Upper lobe of right lung (tissue), 1 donor: ENCODE measurements around the gene LAMC3. TPM values are rescaled to one million over a fixed set of nuclear protein-coding genes. Genes with fewer than 3 reads are reported as not detected.

Experiments
- ATAC-seq: fragments of 200-7000 bp; cut with Tn5 transposase; one replicate; pipeline ENCODE4 v1.9.1; 2020; ENCODE audit warnings: mild to moderate bottlenecking, moderate library complexity
- DNase-seq: peaks from one replicate; pipeline ENCODE4 v3.0.0-alpha.2; 2020
- H3K27ac ChIP-seq: fragments of 200-600 bp; one replicate; pipeline ENCODE4 v1.8.0; 2022
- H3K27me3 ChIP-seq: fragments of 200-600 bp; one replicate; pipeline ENCODE4 v1.8.0; 2022; ENCODE audit warnings: mild to moderate bottlenecking
- H3K36me3 ChIP-seq: fragments of 200-600 bp; one replicate; pipeline ENCODE4 v1.8.0; 2022
- H3K4me1 ChIP-seq: fragments of 200-600 bp; one replicate; pipeline ENCODE4 v1.8.0; 2022
- H3K4me3 ChIP-seq: fragments of 200-600 bp; one replicate; pipeline ENCODE4 v1.8.0; 2022; ENCODE audit warnings: mild to moderate bottlenecking
- H3K9me3 ChIP-seq: fragments of 200-600 bp; one replicate; pipeline ENCODE4 v1.8.0; 2022
- CTCF ChIP-seq: fragments of 200-600 bp; IDR thresholded peaks from one replicate; pipeline ENCODE4 v1.8.0; 2022; ENCODE audit warnings: antibody characterized with exemption
- intact Hi-C: fragments of 100-400 bp; cut with DNase I; formaldehyde crosslinking; loops from one replicate; pipeline ENCODE4 v1.11.0; 2022
- total RNA-seq: library from RNA; stranded (reverse); fragmentation: NEBNext Ultra II Directional; extraction: Animal tissue kit (Norgen Biotek cat#: 25700); gene quantifications from one replicate; pipeline ENCODE4 v1.2.1, GENCODE V29; 2021
- donor health status: DM: no; HTN: yes; CAD: no; lungs with severe emphysema.

The LAMC3 gene
- total RNA-seq, 1 donor from 2014 or later = 28.5 TPM

GRCh38 chr9:131103024-131103423, 94.0 kb downstream of the LAMC3 start:
- intact Hi-C loops = no loop called here
- Histone ChIP-seq H3K27ac (no peak overlapping the region), H3K9me3 (no peaks in the 10 kb centered on the region), H3K4me3 (no peak overlapping the region), H3K36me3 (no peaks in the 10 kb centered on the region), H3K4me1 (no peaks in the 10 kb centered on the region), H3K27me3 (no peaks in the 10 kb centered on the region)
- DNase-seq (no peak), ATAC-seq (no peak)
- no peak for TF ChIP-seq CTCF

GRCh38 chr9:131103535-131103934, 94.6 kb downstream of the LAMC3 start:
- intact Hi-C loops = no loop called here
- Histone ChIP-seq H3K4me3 (no peak overlapping the region), H3K9me3 (no peaks in the 10 kb centered on the region), H3K4me1 (no peaks in the 10 kb centered on the region), H3K36me3 (no peaks in the 10 kb centered on the region), H3K27me3 (no peaks in the 10 kb centered on the region), H3K27ac (no peak overlapping the region)
- TF ChIP-seq CTCF = no peak
- ATAC-seq (no peak), DNase-seq (no peak)

GRCh38 chr9:131104016-131104740, 95.2 kb downstream of the LAMC3 start:
- ATAC-seq (no peak), DNase-seq (no peak)
- Histone ChIP-seq H3K9me3 (no peaks in the 10 kb centered on the region), H3K4me3 (no peak overlapping the region), H3K4me1 (no peaks in the 10 kb centered on the region), H3K27ac (no peak overlapping the region), H3K27me3 (no peaks in the 10 kb centered on the region), H3K36me3 (no peaks in the 10 kb centered on the region)
- TF ChIP-seq CTCF = no peak
- intact Hi-C loops = no loop called here

- no peak for ATAC-seq
- intact Hi-C loops = no loop called here
These were observed 97.0 kb downstream of the LAMC3 start for GRCh38 chr9:131105952-131106351.

GRCh38 chr9:131107760-131108159, 98.8 kb downstream of the LAMC3 start:
- no peaks in the 10 kb centered on the region for H3K27me3 ChIP-seq
- H3K9me3 ChIP-seq = no peaks in the 10 kb centered on the region
- no peaks in the 10 kb centered on the region for H3K4me1 ChIP-seq
- H3K36me3 ChIP-seq = no peaks in the 10 kb centered on the region
- H3K4me3 ChIP-seq = no peak overlapping the region
- DNase-seq (no peak), ATAC-seq (peak; percentile 26)
- TF ChIP-seq CTCF = no peak
- H3K27ac ChIP-seq = no peak overlapping the region
- intact Hi-C loops = no loop called here

More at GRCh38 chr9:131105952-131106351, 97.0 kb downstream of the LAMC3 start:
- Histone ChIP-seq H3K36me3 (no peaks in the 10 kb centered on the region), H3K9me3 (no peaks in the 10 kb centered on the region), H3K27me3 (no peaks in the 10 kb centered on the region), H3K27ac (no peak overlapping the region), H3K4me3 (no peak overlapping the region), H3K4me1 (no peaks in the 10 kb centered on the region)
- no peak for TF ChIP-seq CTCF
- DNase-seq = no peak
